A375 (cell line): Measurements from ENCODE around the gene GP9. TPM values are rescaled to one million over a fixed set of nuclear protein-coding genes. Genes with fewer than 3 reads are reported as not detected.

Experiments used
- total RNA-seq: library from RNA; depleted of rRNA; stranded (reverse); fragments of >200 nt; shearing (Covaris generic); gene quantifications from 2 replicates; pipeline ENCODE4 v1.2.3, GENCODE V29; 2014; rRNA removed

The GP9 gene
- not detected in 2 replicates for total RNA-seq

GRCh38 chr3:129060276-129061022, at the start of gene GP9:
GP9 (plus strand) TSS chr3:129060779; CDS start chr3:129061740, 961 bp downstream.

Other genes with a start within 250 kb of the GP9 start
- gene ACAD9, start 181.2 kb upstream of the GP9 start, total RNA-seq, result 37.2 and 41.0 TPM in 2 replicates
- gene CFAP92, start 66.7 kb upstream of the GP9 start, total RNA-seq, result 0.61 TPM in 1 of 2 replicates, not detected in the other
- gene EFCC1, start 59.5 kb upstream of the GP9 start, total RNA-seq, result 0.23 TPM in 1 of 2 replicates, not detected in the other
- gene RAB43, start 61.0 kb downstream of the GP9 start, total RNA-seq, result 6.2 and 12.6 TPM in 2 replicates
- gene ISY1, start 100.3 kb downstream of the GP9 start, total RNA-seq, result 49.6 and 60.6 TPM in 2 replicates
- 306 and 346 TPM in 2 replicates for gene CNBP, start 123.1 kb downstream of the GP9 start, total RNA-seq
- gene COPG1, start 188.8 kb downstream of the GP9 start, total RNA-seq, result 216 and 271 TPM in 2 replicates
- gene HMCES, start 218.1 kb downstream of the GP9 start, total RNA-seq, result 46.0 and 48.7 TPM in 2 replicates